ENCODE results near the gene AMN. TPM values are rescaled to one million over a fixed set of nuclear protein-coding genes. Genes with fewer than 3 reads are reported as not detected.

The AMN gene
- total and polyA plus RNA-seq, 9 of the 15 experiments (the other 6 are each of a cell fraction or from before 2014, with no cell fraction given), result 0.04 to 0.14 TPM; not detected in 7

- TF ChIP-seq REST (IDR thresholded peaks at IDR 0.05; ENCODE audit: borderline replicate concordance) (peak; percentile 77; the same call in 1 of the 2 replicates), REST (CRISPR knock-in tag; IDR thresholded peaks at IDR 0.05; ENCODE audit: low read depth) (no peak), ASH1L (IDR thresholded peaks at IDR 0.05; ENCODE audit: borderline replicate concordance, low read depth, partially characterized antibody) (no peak), STAG1 (CRISPR knock-in tag; IDR thresholded peaks at IDR 0.05; ENCODE audit: borderline replicate concordance) (peak; percentile 51; the same call in 1 of the 2 replicates)
Observed at GRCh38 chr14:102917469-102918211, 4.8 kb upstream of the AMN start (continued).
